ENCODE data around the gene EMP3. TPM values are rescaled to one million over a fixed set of nuclear protein-coding genes. Genes with fewer than 3 reads are reported as not detected.

The EMP3 gene
- total RNA-seq, 2 donors from 2014 or later: 5.9 to 38.6 TPM

DNA sequence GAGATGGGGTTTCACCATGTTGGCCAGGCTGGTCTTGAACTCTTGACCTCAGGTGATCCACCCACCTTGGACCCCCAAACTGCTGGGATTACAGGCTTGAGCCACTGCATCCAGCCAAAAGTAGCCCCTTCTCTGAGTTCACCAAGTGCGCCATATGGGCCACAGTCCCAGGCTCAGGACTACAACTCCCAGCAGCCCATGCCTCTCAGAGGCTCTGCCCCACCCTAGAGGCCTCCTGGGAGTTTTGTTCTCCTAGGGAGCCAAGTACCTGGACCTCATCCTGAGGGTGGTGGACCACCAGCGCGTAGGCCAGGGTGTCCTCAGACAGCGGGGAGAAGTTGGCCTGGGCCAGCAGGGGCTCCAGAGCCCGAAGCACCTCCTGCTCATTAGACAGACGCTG is 19.5 kb downstream of the EMP3 start:
- Histone ChIP-seq H3K4me1 (replicated peaks) (no peaks in the 10 kb centered on the region), H3K4me3 (no peak overlapping the region), H3K36me3 (no peaks in the 10 kb centered on the region), H3K27ac (no peak overlapping the region), H3K27me3 (replicated peaks; ENCODE audit: insufficient read depth) (no peaks in the 10 kb centered on the region), H3K9me3 (no peaks in the 10 kb centered on the region)
- intact Hi-C loops (cut with DNase I): no loop called here
- no peak for DNase-seq (ENCODE audit: low spot score)
- TF ChIP-seq POLR2A (IDR thresholded peaks at IDR 0.05) (no peak), POLR2AphosphoS5 (IDR thresholded peaks at IDR 0.05) (no peak)
- TF ChIP-seq, protein P1, sequence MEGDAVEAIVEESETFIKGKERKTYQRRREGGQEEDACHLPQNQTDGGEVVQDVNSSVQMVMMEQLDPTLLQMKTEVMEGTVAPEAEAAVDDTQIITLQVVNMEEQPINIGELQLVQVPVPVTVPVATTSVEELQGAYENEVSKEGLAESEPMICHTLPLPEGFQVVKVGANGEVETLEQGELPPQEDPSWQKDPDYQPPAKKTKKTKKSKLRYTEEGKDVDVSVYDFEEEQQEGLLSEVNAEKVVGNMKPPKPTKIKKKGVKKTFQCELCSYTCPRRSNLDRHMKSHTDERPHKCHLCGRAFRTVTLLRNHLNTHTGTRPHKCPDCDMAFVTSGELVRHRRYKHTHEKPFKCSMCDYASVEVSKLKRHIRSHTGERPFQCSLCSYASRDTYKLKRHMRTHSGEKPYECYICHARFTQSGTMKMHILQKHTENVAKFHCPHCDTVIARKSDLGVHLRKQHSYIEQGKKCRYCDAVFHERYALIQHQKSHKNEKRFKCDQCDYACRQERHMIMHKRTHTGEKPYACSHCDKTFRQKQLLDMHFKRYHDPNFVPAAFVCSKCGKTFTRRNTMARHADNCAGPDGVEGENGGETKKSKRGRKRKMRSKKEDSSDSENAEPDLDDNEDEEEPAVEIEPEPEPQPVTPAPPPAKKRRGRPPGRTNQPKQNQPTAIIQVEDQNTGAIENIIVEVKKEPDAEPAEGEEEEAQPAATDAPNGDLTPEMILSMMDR (IDR thresholded peaks at IDR 0.05): no peak
- 100% methylated on average over 6 of the region's 6 CpGs for WGBS

DNA sequence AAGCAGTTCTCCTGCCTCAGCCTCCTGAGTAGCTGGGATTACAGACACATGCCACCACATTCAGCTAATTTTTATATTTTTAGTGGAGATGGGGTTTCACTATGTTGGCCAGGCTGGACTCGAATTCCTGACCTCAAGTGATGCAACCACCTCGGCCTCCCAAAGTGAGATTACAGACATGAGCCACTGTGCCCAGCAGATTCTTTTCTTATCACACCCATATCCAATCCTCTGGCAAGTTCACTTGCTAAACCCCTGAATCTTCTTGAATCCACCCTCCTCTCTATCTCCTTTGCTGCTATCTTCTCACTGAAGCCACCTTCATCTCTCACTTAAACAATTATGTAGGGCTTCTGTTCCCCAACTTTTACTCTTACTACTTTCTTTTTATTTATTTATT is 20.8 kb downstream of the EMP3 start:
- no peaks in the 10 kb centered on the region for H3K27me3 ChIP-seq (replicated peaks; ENCODE audit: insufficient read depth)
- TF ChIP-seq, protein P1 (IDR thresholded peaks at IDR 0.05): no peak
- TF ChIP-seq POLR2AphosphoS5 (IDR thresholded peaks at IDR 0.05): no peak
- no peak for TF ChIP-seq POLR2A (IDR thresholded peaks at IDR 0.05)
- no peaks in the 10 kb centered on the region for H3K36me3 ChIP-seq
- H3K27ac ChIP-seq: no peak overlapping the region
- intact Hi-C loops (cut with DNase I): no loop called here
- no peak for DNase-seq (ENCODE audit: low spot score)
- 100% methylated on average over 2 of the region's 2 CpGs for WGBS
- no peak overlapping the region for H3K4me3 ChIP-seq
- no peaks in the 10 kb centered on the region for H3K4me1 ChIP-seq (replicated peaks)
- H3K9me3 ChIP-seq: no peaks in the 10 kb centered on the region

DNA sequence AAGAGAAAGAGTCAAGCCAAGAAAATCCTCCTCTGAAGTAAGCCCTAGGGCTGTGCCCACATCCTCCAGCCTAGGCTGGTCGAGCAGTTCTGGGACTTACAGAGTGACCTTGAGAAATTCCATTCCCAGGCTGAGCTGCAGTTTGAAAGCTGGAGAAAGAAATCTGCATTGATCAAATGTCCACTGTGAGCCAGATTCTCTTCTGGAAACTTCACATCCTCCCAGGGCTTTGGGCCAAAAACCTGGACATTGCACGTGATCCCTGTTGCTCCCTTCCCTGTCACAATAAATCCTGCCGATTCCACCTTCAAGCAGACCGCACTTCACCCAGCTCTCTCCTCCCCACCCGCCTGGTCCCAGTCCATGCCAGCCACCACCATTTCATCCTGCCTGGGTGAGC is 22.7 kb downstream of the EMP3 start:
- H3K4me3 ChIP-seq: no peak overlapping the region
- H3K4me1 ChIP-seq (replicated peaks): no peaks in the 10 kb centered on the region
- H3K36me3 ChIP-seq: no peaks in the 10 kb centered on the region
- peak; percentile 28 for DNase-seq (ENCODE audit: low spot score)
- H3K9me3 ChIP-seq: no peaks in the 10 kb centered on the region
- no peak for TF ChIP-seq POLR2A (IDR thresholded peaks at IDR 0.05)
- peak; percentile 49 for TF ChIP-seq POLR2AphosphoS5 (IDR thresholded peaks at IDR 0.05)
- H3K27me3 ChIP-seq (replicated peaks; ENCODE audit: insufficient read depth): no peaks in the 10 kb centered on the region
- intact Hi-C loops (cut with DNase I): no loop called here
- 35% methylated on average over 5 of the region's 5 CpGs for whole genome bisulfite sequencing
- H3K27ac ChIP-seq: no peak overlapping the region

DNA sequence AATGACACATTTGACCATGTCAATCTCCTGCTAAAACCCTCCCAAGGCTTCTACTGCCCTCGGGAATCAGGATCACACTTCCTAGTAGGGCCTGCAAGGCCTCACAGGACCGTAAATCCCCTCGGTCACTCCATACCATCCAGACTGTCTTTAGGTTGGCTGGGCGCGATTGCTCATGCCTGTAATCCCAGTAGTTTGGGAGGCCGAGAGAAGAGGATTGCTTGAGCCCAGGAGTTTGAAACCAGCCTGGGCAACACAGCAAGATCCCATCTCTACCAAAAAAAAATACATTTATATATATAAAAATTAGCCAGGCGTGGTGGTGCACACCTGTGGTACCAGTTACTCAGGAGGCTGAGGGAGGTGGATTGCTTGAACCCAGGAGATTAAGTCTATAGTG is 23.4 kb downstream of the EMP3 start:
- TF ChIP-seq POLR2A (IDR thresholded peaks at IDR 0.05) (no peak), POLR2AphosphoS5 (IDR thresholded peaks at IDR 0.05) (no peak)
- TF ChIP-seq, protein P1 (IDR thresholded peaks at IDR 0.05): no peak
- H3K9me3 ChIP-seq: no peaks in the 10 kb centered on the region
- H3K27ac ChIP-seq: no peak overlapping the region
- no peaks in the 10 kb centered on the region for H3K4me1 ChIP-seq (replicated peaks)
- H3K36me3 ChIP-seq: no peaks in the 10 kb centered on the region
- H3K27me3 ChIP-seq (replicated peaks; ENCODE audit: insufficient read depth): no peaks in the 10 kb centered on the region
- H3K4me3 ChIP-seq: no peak overlapping the region
- intact Hi-C loops (cut with DNase I): no loop called here
- WGBS: 91% methylated on average over 7 of the region's 7 CpGs
- DNase-seq (ENCODE audit: low spot score): no peak

DNA sequence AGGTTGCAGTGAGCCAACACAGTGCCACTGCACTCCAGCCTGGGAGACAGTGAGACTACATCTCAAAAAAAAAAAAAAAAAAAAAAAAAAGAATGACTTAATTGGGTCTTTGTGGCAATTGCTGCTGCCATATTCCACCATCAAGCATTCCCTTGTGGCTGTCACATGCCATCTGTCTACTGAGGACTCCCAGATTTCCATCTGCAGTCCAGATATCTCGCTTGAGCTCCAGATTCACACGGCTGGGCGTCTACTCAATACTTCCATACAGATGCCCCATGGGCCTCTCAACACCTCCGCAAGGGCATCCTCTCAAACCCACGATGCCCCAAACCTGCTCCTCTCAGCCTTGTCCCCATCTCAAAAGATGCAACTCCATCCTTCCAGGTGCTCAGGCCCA is 25.5 kb downstream of the EMP3 start:
- 96% methylated on average over 5 of the region's 5 CpGs for WGBS
- Histone ChIP-seq H3K9me3 (no peaks in the 10 kb centered on the region), H3K27ac (no peak overlapping the region), H3K27me3 (replicated peaks; ENCODE audit: insufficient read depth) (no peaks in the 10 kb centered on the region), H3K36me3 (no peaks in the 10 kb centered on the region), H3K4me3 (no peak overlapping the region), H3K4me1 (replicated peaks) (no peaks in the 10 kb centered on the region)
- no peak for DNase-seq (ENCODE audit: low spot score)
- TF ChIP-seq POLR2AphosphoS5 (IDR thresholded peaks at IDR 0.05): no peak
- TF ChIP-seq, protein P1 (IDR thresholded peaks at IDR 0.05): no peak
- no peak for TF ChIP-seq POLR2A (IDR thresholded peaks at IDR 0.05)
- intact Hi-C loops (cut with DNase I): no loop called here
